GM19240 (cell line): Measurements from ENCODE around the gene SOX6.

Experiments used
- DNase-seq: peaks from one replicate; pipeline ENCODE4 v3.0.0; 2011; ENCODE audit warnings: low spot score; ENCODE audit not compliant: insufficient read length

The SOX6 gene

GRCh38 chr11:16007514-16007913 lies 348.8 kb downstream of the SOX6 start:
- DNase-seq, result no peak

GRCh38 chr11:16002942-16003341 lies 353.4 kb downstream of the SOX6 start:
- no peak for DNase-seq

GRCh38 chr11:16001899-16002426 lies 354.4 kb downstream of the SOX6 start:
- no peak for DNase-seq

GRCh38 chr11:16001044-16001568 lies 355.2 kb downstream of the SOX6 start:
- DNase-seq, result no peak

- no peak for DNase-seq
Observed at GRCh38 chr11:16000065-16000464, 356.3 kb downstream of the SOX6 start.

GRCh38 chr11:15993345-15993744 lies 363.0 kb downstream of the SOX6 start:
- no peak for DNase-seq

GRCh38 chr11:15991215-15991614 lies 365.1 kb downstream of the SOX6 start:
- no peak for DNase-seq

- DNase-seq, result no peak
Observed at GRCh38 chr11:15989685-15990084, 366.7 kb downstream of the SOX6 start.

- DNase-seq, result no peak
Observed at GRCh38 chr11:15988693-15989231, 367.6 kb downstream of the SOX6 start.

- no peak for DNase-seq
Observed at GRCh38 chr11:15988016-15988550, 368.3 kb downstream of the SOX6 start.

- no peak for DNase-seq
Observed at GRCh38 chr11:15987046-15987445, 369.3 kb downstream of the SOX6 start.

GRCh38 chr11:15985860-15986139 lies 370.5 kb downstream of the SOX6 start:
- no peak for DNase-seq

- no peak for DNase-seq
Observed at GRCh38 chr11:15985127-15985859, 371.1 kb downstream of the SOX6 start.

- no peak for DNase-seq
Observed at GRCh38 chr11:15981292-15981691, 375.1 kb downstream of the SOX6 start.

- no peak for DNase-seq
Observed at GRCh38 chr11:15977116-15977515, 379.2 kb downstream of the SOX6 start.

GRCh38 chr11:15976433-15977045 lies 379.8 kb downstream of the SOX6 start:
- DNase-seq, result no peak

GRCh38 chr11:15975742-15976141 lies 380.6 kb downstream of the SOX6 start:
- DNase-seq, result no peak

GRCh38 chr11:15972838-15973237 lies 383.5 kb downstream of the SOX6 start:
- no peak for DNase-seq

GRCh38 chr11:15971215-15971546 lies 385.2 kb downstream of the SOX6 start:
- no peak for DNase-seq

GRCh38 chr11:15970506-15971214 lies 385.7 kb downstream of the SOX6 start:
- DNase-seq, result no peak

GRCh38 chr11:15969701-15970329 lies 386.5 kb downstream of the SOX6 start:
- no peak for DNase-seq
